Stomach (tissue), 4 donors: ENCODE data around the gene PFDN5.

Source experiments
- EP300 ChIP-seq: sonication (generic); formaldehyde crosslinking; IDR thresholded peaks from one replicate; pipeline ENCODE4 v1.6.1; 2017; ENCODE audit warnings: antibody characterized with exemption
- POLR2A ChIP-seq, 4 donors: fragments of 450-650 bp; IDR thresholded peaks; one replicate each; pipeline ENCODE4 v1.6.1; 2016; ENCODE audit warnings: antibody characterized with exemption in 4 of 4, control low read depth in 2 of 4, mild to moderate bottlenecking in 1 of 4, moderate library complexity in 1 of 4
- TF ChIP-seq, protein P1 (sequence below), 7 experiments: fragments of 450-650 bp in 4 of 7; fragments of 200-600 bp in 3 of 7; sonication (generic) in 3 of 7; IDR thresholded peaks; one replicate each; pipeline ENCODE4 v1.5.1; 2016 to 2019; ENCODE audit warnings: antibody characterized with exemption in 7 of 7, control low read depth in 2 of 7, mild to moderate bottlenecking in 1 of 7

DNA sequence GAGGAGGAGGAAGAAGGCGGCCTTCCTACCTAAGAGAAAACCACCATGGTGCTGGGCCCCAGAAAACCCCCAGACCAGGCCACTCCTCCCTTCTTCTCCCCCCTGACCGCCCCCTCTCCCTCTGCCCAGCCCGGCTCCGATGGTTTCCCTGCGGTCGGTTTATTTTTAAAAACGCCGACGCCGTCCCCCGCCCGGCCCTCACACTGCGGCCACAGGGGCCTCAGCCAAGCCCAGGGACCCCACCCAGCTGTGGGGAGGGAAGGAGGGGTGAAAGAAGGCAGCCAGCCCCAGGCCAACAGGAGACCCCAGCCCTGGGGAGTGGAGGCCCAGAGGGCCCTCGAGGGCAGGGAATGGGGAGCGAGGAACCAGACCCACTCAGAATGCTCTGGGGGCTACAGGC is 37.4 kb downstream of the PFDN5 start:
- TF ChIP-seq, protein P1, sequence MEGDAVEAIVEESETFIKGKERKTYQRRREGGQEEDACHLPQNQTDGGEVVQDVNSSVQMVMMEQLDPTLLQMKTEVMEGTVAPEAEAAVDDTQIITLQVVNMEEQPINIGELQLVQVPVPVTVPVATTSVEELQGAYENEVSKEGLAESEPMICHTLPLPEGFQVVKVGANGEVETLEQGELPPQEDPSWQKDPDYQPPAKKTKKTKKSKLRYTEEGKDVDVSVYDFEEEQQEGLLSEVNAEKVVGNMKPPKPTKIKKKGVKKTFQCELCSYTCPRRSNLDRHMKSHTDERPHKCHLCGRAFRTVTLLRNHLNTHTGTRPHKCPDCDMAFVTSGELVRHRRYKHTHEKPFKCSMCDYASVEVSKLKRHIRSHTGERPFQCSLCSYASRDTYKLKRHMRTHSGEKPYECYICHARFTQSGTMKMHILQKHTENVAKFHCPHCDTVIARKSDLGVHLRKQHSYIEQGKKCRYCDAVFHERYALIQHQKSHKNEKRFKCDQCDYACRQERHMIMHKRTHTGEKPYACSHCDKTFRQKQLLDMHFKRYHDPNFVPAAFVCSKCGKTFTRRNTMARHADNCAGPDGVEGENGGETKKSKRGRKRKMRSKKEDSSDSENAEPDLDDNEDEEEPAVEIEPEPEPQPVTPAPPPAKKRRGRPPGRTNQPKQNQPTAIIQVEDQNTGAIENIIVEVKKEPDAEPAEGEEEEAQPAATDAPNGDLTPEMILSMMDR (IDR thresholded peaks at IDR 0.05): no peak
- TF ChIP-seq POLR2A (IDR thresholded peaks at IDR 0.05) (no peak), EP300 (no peak)
